GM12878 (cell line): Measurements from ENCODE around the gene XRN2. TPM values are rescaled to one million over a fixed set of nuclear protein-coding genes. Genes with fewer than 3 reads are reported as not detected.

ENCODE experiments used
- BACH1 ChIP-seq: fragments of 450-650 bp; IDR thresholded peaks from 2 replicates; pipeline ENCODE4 v1.6.1; 2017; ENCODE audit warnings: mild to moderate bottlenecking, borderline replicate concordance
- CEBPB ChIP-seq, 2 experiments: fragments of 150-350 bp in 1 of 2; IDR thresholded peaks; 2 replicates each; pipeline ENCODE4 v1.6.1; 2012 to 2014; ENCODE audit warnings: low read depth in 2 of 2, low read length in 2 of 2, borderline replicate concordance in 1 of 2, inconsistent platforms in 1 of 2
- EGR1 ChIP-seq, 2 experiments: IDR thresholded peaks; 1 replicate in 1 of 2; 2 replicates in 1 of 2; pipeline ENCODE4 v1.6.1; 2011 to 2012; ENCODE audit warnings: low read depth in 2 of 2, low read length in 2 of 2, borderline replicate concordance in 1 of 2, mild to moderate bottlenecking in 1 of 2, moderate library complexity in 1 of 2
- NR2C1 ChIP-seq: fragments of 450-650 bp; IDR thresholded peaks from 2 replicates; pipeline ENCODE4 v1.6.1; 2017; ENCODE audit warnings: antibody characterized with exemption, mild to moderate bottlenecking, moderate library complexity
- PML ChIP-seq: IDR thresholded peaks from 2 replicates; pipeline ENCODE4 v1.6.1; 2012; ENCODE audit warnings: low read length, inconsistent platforms
- POLR2A ChIP-seq: IDR thresholded peaks from 2 replicates; pipeline ENCODE4 v1.6.1; 2011; ENCODE audit warnings: low read depth, mild to moderate bottlenecking, low read length
- RELA ChIP-seq: fragments of 450-650 bp; IDR thresholded peaks from 2 replicates; pipeline ENCODE4 v1.8.0; 2014; ENCODE audit warnings: borderline replicate concordance; ENCODE audit not compliant: partially characterized antibody
- SREBF2 ChIP-seq: IDR thresholded peaks from 2 replicates; pipeline ENCODE4 v1.6.1; 2012; ENCODE audit warnings: mild to moderate bottlenecking, low read length
- SUPT20H ChIP-seq: IDR thresholded peaks from 2 replicates; pipeline ENCODE4 v1.6.1; 2011; ENCODE audit warnings: low read depth, mild to moderate bottlenecking, low read length, moderate library complexity, borderline replicate concordance; ENCODE audit not compliant: control insufficient read depth
- polyA plus RNA-seq, 11 experiments: library from polyadenylated mRNA; depleted of rRNA in 4 of 11; unstranded in 6 of 11; stranded (reverse) in 5 of 11; fragments of >200 nt; fragmentation: Nextera tagmentation in 4 of 11; fragmentation: Illumina TruSeq in 1 of 11; extraction: Ambion mirVana in 4 of 11; extraction: Trizol in 1 of 11; gene quantifications; 1 replicate in 1 of 11; 2 replicates in 10 of 11; pipeline versions ENCODE4 v1.2.1 to v1.2.3, GENCODE V29; 2011 to 2016; ENCODE audit warnings: inconsistent platforms in 2 of 11, missing spikeins in 2 of 11, low read depth in 1 of 11
- total RNA-seq, 4 experiments: library from RNA; depleted of rRNA in 3 of 4; stranded (reverse); fragments of >200 nt in 3 of 4; fragmentation: Illumina TruSeq in 1 of 4; extraction: Trizol in 1 of 4; gene quantifications; 2 replicates each; pipeline versions ENCODE4 v1.2.1 to v1.2.3, GENCODE V29; 2013 to 2021
- TF ChIP-seq, protein P1 (sequence below): IDR thresholded peaks from 2 replicates; pipeline ENCODE4 v1.6.1; 2012; ENCODE audit warnings: improper control_type of control experiment, low read depth, low read length; ENCODE audit not compliant: insufficient replicate concordance
- TF ChIP-seq, protein P2 (sequence below): fragments of 450-650 bp; IDR thresholded peaks from 2 replicates; pipeline ENCODE4 v1.6.1; 2017; ENCODE audit warnings: low read depth, mild to moderate bottlenecking, moderate library complexity

The XRN2 gene
- total and polyA plus RNA-seq, 10 of the 15 experiments (the other 5 are each of a cell fraction or from before 2014, with no cell fraction given): 59.7 to 97.8 (median 75.6) TPM

DNA sequence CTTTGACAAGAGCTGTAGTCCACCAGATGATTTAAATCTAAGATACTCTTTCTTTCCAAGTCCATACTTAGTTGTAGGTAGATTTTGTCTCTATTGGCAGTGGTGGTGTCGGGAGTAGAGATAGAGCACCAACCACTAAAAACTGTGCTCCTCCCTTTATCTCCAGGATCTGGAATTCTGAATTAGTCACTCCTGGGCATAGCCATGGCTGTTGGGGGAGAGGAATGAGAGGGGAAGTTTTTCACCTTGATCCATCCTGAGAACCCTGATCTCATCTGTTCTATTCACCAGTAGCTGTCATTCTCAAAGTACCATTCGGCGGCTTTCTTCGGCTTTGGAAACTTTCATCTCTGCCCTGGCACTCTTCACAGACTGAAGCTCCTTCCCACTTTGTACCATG is 129.8 kb downstream of the XRN2 start (continued):
- no peak for TF ChIP-seq EGR1 (IDR thresholded peaks at IDR 0.05; ENCODE audit: borderline replicate concordance in 1 of 2, low read depth in 2 of 2, low read length in 2 of 2)
- TF ChIP-seq, protein P1, sequence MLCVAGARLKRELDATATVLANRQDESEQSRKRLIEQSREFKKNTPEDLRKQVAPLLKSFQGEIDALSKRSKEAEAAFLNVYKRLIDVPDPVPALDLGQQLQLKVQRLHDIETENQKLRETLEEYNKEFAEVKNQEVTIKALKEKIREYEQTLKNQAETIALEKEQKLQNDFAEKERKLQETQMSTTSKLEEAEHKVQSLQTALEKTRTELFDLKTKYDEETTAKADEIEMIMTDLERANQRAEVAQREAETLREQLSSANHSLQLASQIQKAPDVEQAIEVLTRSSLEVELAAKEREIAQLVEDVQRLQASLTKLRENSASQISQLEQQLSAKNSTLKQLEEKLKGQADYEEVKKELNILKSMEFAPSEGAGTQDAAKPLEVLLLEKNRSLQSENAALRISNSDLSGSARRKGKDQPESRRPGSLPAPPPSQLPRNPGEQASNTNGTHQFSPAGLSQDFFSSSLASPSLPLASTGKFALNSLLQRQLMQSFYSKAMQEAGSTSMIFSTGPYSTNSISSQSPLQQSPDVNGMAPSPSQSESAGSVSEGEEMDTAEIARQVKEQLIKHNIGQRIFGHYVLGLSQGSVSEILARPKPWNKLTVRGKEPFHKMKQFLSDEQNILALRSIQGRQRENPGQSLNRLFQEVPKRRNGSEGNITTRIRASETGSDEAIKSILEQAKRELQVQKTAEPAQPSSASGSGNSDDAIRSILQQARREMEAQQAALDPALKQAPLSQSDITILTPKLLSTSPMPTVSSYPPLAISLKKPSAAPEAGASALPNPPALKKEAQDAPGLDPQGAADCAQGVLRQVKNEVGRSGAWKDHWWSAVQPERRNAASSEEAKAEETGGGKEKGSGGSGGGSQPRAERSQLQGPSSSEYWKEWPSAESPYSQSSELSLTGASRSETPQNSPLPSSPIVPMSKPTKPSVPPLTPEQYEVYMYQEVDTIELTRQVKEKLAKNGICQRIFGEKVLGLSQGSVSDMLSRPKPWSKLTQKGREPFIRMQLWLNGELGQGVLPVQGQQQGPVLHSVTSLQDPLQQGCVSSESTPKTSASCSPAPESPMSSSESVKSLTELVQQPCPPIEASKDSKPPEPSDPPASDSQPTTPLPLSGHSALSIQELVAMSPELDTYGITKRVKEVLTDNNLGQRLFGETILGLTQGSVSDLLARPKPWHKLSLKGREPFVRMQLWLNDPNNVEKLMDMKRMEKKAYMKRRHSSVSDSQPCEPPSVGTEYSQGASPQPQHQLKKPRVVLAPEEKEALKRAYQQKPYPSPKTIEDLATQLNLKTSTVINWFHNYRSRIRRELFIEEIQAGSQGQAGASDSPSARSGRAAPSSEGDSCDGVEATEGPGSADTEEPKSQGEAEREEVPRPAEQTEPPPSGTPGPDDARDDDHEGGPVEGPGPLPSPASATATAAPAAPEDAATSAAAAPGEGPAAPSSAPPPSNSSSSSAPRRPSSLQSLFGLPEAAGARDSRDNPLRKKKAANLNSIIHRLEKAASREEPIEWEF: no peak
- TF ChIP-seq CEBPB (IDR thresholded peaks at IDR 0.05; ENCODE audit: borderline replicate concordance in 1 of 2, low read depth in 2 of 2, low read length in 2 of 2): no peak
- TF ChIP-seq SUPT20H: no peak
- TF ChIP-seq PML: no peak
- no peak for TF ChIP-seq SREBF2
- TF ChIP-seq, protein P2, sequence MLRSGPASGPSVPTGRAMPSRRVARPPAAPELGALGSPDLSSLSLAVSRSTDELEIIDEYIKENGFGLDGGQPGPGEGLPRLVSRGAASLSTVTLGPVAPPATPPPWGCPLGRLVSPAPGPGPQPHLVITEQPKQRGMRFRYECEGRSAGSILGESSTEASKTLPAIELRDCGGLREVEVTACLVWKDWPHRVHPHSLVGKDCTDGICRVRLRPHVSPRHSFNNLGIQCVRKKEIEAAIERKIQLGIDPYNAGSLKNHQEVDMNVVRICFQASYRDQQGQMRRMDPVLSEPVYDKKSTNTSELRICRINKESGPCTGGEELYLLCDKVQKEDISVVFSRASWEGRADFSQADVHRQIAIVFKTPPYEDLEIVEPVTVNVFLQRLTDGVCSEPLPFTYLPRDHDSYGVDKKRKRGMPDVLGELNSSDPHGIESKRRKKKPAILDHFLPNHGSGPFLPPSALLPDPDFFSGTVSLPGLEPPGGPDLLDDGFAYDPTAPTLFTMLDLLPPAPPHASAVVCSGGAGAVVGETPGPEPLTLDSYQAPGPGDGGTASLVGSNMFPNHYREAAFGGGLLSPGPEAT: no peak
- TF ChIP-seq RELA: no peak
- TF ChIP-seq BACH1: no peak
- no peak for TF ChIP-seq NR2C1
- no peak for TF ChIP-seq POLR2A
